Stimulated activated CD4-positive, alpha-beta T cell treated with anti-CD3 and anti-CD28 coated beads, TNF-alpha, amount 100 ng/mL, for 4 hours (primary cell): ENCODE results near the gene ARHGAP21.

Experiments used
- DNase-seq, 3 experiments: peaks; one replicate each; pipeline ENCODE4 v3.0.0-alpha.2; 2020; ENCODE audit warnings: low read depth in 3 of 3

The ARHGAP21 gene

GRCh38 chr10:24533981-24534380 lies 189.7 kb downstream of the ARHGAP21 start:
- DNase-seq = no peak
